ENCODE measurements around the gene FOXN3.

Gene FOXN3

GRCh38 chr14:89249972-89250654 lies 166.9 kb downstream of the FOXN3 start:
- H3K4me3 ChIP-seq (ENCODE audit: low read depth in 1 of 5, low read length in 5 of 5) = no peak overlapping the region
- no peak overlapping the region for H3K9ac ChIP-seq (ENCODE audit: low read length in 5 of 5)
- H3K9me3 ChIP-seq (ENCODE audit: control insufficient read depth in 5 of 5, low read length in 5 of 5) = no peaks in the 10 kb centered on the region
- no peak overlapping the region for H3K27ac ChIP-seq (ENCODE audit: low read depth, low read length)
- H3K27me3 ChIP-seq (ENCODE audit: control insufficient read depth in 5 of 5, insufficient read depth in 4 of 5, low read length in 5 of 5) = no peaks in the 10 kb centered on the region
- peaks cover 0 to 16% (median 0%) of the 10 kb centered on the region in 5 donors for H3K4me1 ChIP-seq (ENCODE audit: control insufficient read depth in 5 of 5, insufficient read depth in 5 of 5, low read length in 5 of 5)
- peaks cover 0 to 6% (median 0%) of the 10 kb centered on the region in 5 donors for H3K36me3 ChIP-seq (ENCODE audit: control insufficient read depth in 5 of 5, insufficient read depth in 5 of 5, low read length in 5 of 5)

- peaks cover 0 to 14% (median 2%) of the 10 kb centered on the region in 5 donors for H3K4me1 ChIP-seq (ENCODE audit: control insufficient read depth in 5 of 5, insufficient read depth in 5 of 5, low read length in 5 of 5)
- H3K27ac ChIP-seq (ENCODE audit: low read depth, low read length) = no peak overlapping the region
- peaks cover 0 to 5% (median 0%) of the 10 kb centered on the region in 5 donors for H3K36me3 ChIP-seq (ENCODE audit: control insufficient read depth in 5 of 5, insufficient read depth in 5 of 5, low read length in 5 of 5)
- H3K4me3 ChIP-seq (ENCODE audit: low read depth in 1 of 5, low read length in 5 of 5) = no peak overlapping the region
- no peaks in the 10 kb centered on the region for H3K9me3 ChIP-seq (ENCODE audit: control insufficient read depth in 5 of 5, low read length in 5 of 5)
- H3K27me3 ChIP-seq (ENCODE audit: control insufficient read depth in 5 of 5, insufficient read depth in 4 of 5, low read length in 5 of 5) = no peaks in the 10 kb centered on the region
- H3K9ac ChIP-seq (ENCODE audit: low read length in 5 of 5) = no peak overlapping the region
Observed at GRCh38 chr14:89249065-89249695, 167.9 kb downstream of the FOXN3 start.

GRCh38 chr14:89248411-89249064 lies 168.5 kb downstream of the FOXN3 start:
- Histone ChIP-seq H3K9me3 (ENCODE audit: control insufficient read depth in 5 of 5, low read length in 5 of 5) (no peaks in the 10 kb centered on the region), H3K27me3 (ENCODE audit: control insufficient read depth in 5 of 5, insufficient read depth in 4 of 5, low read length in 5 of 5) (no peaks in the 10 kb centered on the region), H3K9ac (ENCODE audit: low read length in 5 of 5) (no peak overlapping the region), H3K4me1 (ENCODE audit: control insufficient read depth in 5 of 5, insufficient read depth in 5 of 5, low read length in 5 of 5) (peaks cover 0 to 8% (median 4%) of the 10 kb centered on the region in 5 donors), H3K36me3 (ENCODE audit: control insufficient read depth in 5 of 5, insufficient read depth in 5 of 5, low read length in 5 of 5) (peaks cover 0 to 2% (median 0%) of the 10 kb centered on the region in 5 donors), H3K4me3 (ENCODE audit: low read depth in 1 of 5, low read length in 5 of 5) (no peak overlapping the region), H3K27ac (ENCODE audit: low read depth, low read length) (no peak overlapping the region)

GRCh38 chr14:89247457-89248122 lies 169.4 kb downstream of the FOXN3 start:
- Histone ChIP-seq H3K9me3 (ENCODE audit: control insufficient read depth in 5 of 5, low read length in 5 of 5) (no peaks in the 10 kb centered on the region), H3K27me3 (ENCODE audit: control insufficient read depth in 5 of 5, insufficient read depth in 4 of 5, low read length in 5 of 5) (no peaks in the 10 kb centered on the region), H3K4me3 (ENCODE audit: low read depth in 1 of 5, low read length in 5 of 5) (no peak overlapping the region), H3K4me1 (ENCODE audit: control insufficient read depth in 5 of 5, insufficient read depth in 5 of 5, low read length in 5 of 5) (peaks cover 0 to 12% (median 3%) of the 10 kb centered on the region in 5 donors), H3K9ac (ENCODE audit: low read length in 5 of 5) (no peak overlapping the region), H3K36me3 (ENCODE audit: control insufficient read depth in 5 of 5, insufficient read depth in 5 of 5, low read length in 5 of 5) (peaks cover 0 to 2% (median 0%) of the 10 kb centered on the region in 5 donors), H3K27ac (ENCODE audit: low read depth, low read length) (no peak overlapping the region)

GRCh38 chr14:89246290-89246689 lies 170.7 kb downstream of the FOXN3 start:
- no peak overlapping the region for H3K27ac ChIP-seq (ENCODE audit: low read depth, low read length)
- H3K4me3 ChIP-seq (ENCODE audit: low read depth in 1 of 5, low read length in 5 of 5) = no peak overlapping the region
- no peak overlapping the region for H3K9ac ChIP-seq (ENCODE audit: low read length in 5 of 5)
- H3K27me3 ChIP-seq (ENCODE audit: control insufficient read depth in 5 of 5, insufficient read depth in 4 of 5, low read length in 5 of 5) = no peaks in the 10 kb centered on the region
- peaks cover 0 to 2% (median 0%) of the 10 kb centered on the region in 5 donors for H3K36me3 ChIP-seq (ENCODE audit: control insufficient read depth in 5 of 5, insufficient read depth in 5 of 5, low read length in 5 of 5)
- no peaks in the 10 kb centered on the region for H3K9me3 ChIP-seq (ENCODE audit: control insufficient read depth in 5 of 5, low read length in 5 of 5)
- peaks cover 0 to 21% (median 9%) of the 10 kb centered on the region in 5 donors for H3K4me1 ChIP-seq (ENCODE audit: control insufficient read depth in 5 of 5, insufficient read depth in 5 of 5, low read length in 5 of 5)

- Histone ChIP-seq H3K27ac (ENCODE audit: low read depth, low read length) (no peak overlapping the region), H3K4me3 (ENCODE audit: low read depth in 1 of 5, low read length in 5 of 5) (no peak overlapping the region), H3K36me3 (ENCODE audit: control insufficient read depth in 5 of 5, insufficient read depth in 5 of 5, low read length in 5 of 5) (peaks cover 0 to 2% (median 0%) of the 10 kb centered on the region in 5 donors), H3K9ac (ENCODE audit: low read length in 5 of 5) (no peak overlapping the region), H3K9me3 (ENCODE audit: control insufficient read depth in 5 of 5, low read length in 5 of 5) (no peaks in the 10 kb centered on the region), H3K27me3 (ENCODE audit: control insufficient read depth in 5 of 5, insufficient read depth in 4 of 5, low read length in 5 of 5) (no peaks in the 10 kb centered on the region), H3K4me1 (ENCODE audit: control insufficient read depth in 5 of 5, insufficient read depth in 5 of 5, low read length in 5 of 5) (peaks cover 0 to 26% (median 14%) of the 10 kb centered on the region in 5 donors)
Observed at GRCh38 chr14:89245802-89246201, 171.2 kb downstream of the FOXN3 start.

GRCh38 chr14:89244720-89245119 lies 172.3 kb downstream of the FOXN3 start:
- H3K9me3 ChIP-seq (ENCODE audit: control insufficient read depth in 5 of 5, low read length in 5 of 5) = no peaks in the 10 kb centered on the region
- H3K27ac ChIP-seq (ENCODE audit: low read depth, low read length) = no peak overlapping the region
- peaks cover 0 to 32% (median 15%) of the 10 kb centered on the region in 5 donors for H3K4me1 ChIP-seq (ENCODE audit: control insufficient read depth in 5 of 5, insufficient read depth in 5 of 5, low read length in 5 of 5)

GRCh38 chr14:89243741-89244140 lies 173.3 kb downstream of the FOXN3 start:
- H3K4me1 ChIP-seq (ENCODE audit: control insufficient read depth in 5 of 5, insufficient read depth in 5 of 5, low read length in 5 of 5) = peaks cover 0 to 32% (median 15%) of the 10 kb centered on the region in 5 donors
- no peak overlapping the region for H3K4me3 ChIP-seq (ENCODE audit: low read depth in 1 of 5, low read length in 5 of 5)
- no peak overlapping the region for H3K9ac ChIP-seq (ENCODE audit: low read length in 5 of 5)
- no peak overlapping the region for H3K27ac ChIP-seq (ENCODE audit: low read depth, low read length)
- H3K9me3 ChIP-seq (ENCODE audit: control insufficient read depth in 5 of 5, low read length in 5 of 5) = no peaks in the 10 kb centered on the region
- no peaks in the 10 kb centered on the region for H3K36me3 ChIP-seq (ENCODE audit: control insufficient read depth in 5 of 5, insufficient read depth in 5 of 5, low read length in 5 of 5)
- H3K27me3 ChIP-seq (ENCODE audit: control insufficient read depth in 5 of 5, insufficient read depth in 4 of 5, low read length in 5 of 5) = no peaks in the 10 kb centered on the region

More at GRCh38 chr14:89244720-89245119, 172.3 kb downstream of the FOXN3 start:
- peaks cover 0 to 2% (median 0%) of the 10 kb centered on the region in 5 donors for H3K36me3 ChIP-seq (ENCODE audit: control insufficient read depth in 5 of 5, insufficient read depth in 5 of 5, low read length in 5 of 5)
- H3K4me3 ChIP-seq (ENCODE audit: low read depth in 1 of 5, low read length in 5 of 5) = no peak overlapping the region
- H3K9ac ChIP-seq (ENCODE audit: low read length in 5 of 5) = no peak overlapping the region
- no peaks in the 10 kb centered on the region for H3K27me3 ChIP-seq (ENCODE audit: control insufficient read depth in 5 of 5, insufficient read depth in 4 of 5, low read length in 5 of 5)

GRCh38 chr14:89243286-89243685 lies 173.7 kb downstream of the FOXN3 start:
- no peaks in the 10 kb centered on the region for H3K9me3 ChIP-seq (ENCODE audit: control insufficient read depth in 5 of 5, low read length in 5 of 5)
- H3K36me3 ChIP-seq (ENCODE audit: control insufficient read depth in 5 of 5, insufficient read depth in 5 of 5, low read length in 5 of 5) = no peaks in the 10 kb centered on the region

More at GRCh38 chr14:89243286-89243685, 173.7 kb downstream of the FOXN3 start:
- Histone ChIP-seq H3K9ac (ENCODE audit: low read length in 5 of 5) (no peak overlapping the region), H3K4me3 (ENCODE audit: low read depth in 1 of 5, low read length in 5 of 5) (no peak overlapping the region), H3K4me1 (ENCODE audit: control insufficient read depth in 5 of 5, insufficient read depth in 5 of 5, low read length in 5 of 5) (peaks cover 0 to 32% (median 15%) of the 10 kb centered on the region in 5 donors), H3K27ac (ENCODE audit: low read depth, low read length) (no peak overlapping the region), H3K27me3 (ENCODE audit: control insufficient read depth in 5 of 5, insufficient read depth in 4 of 5, low read length in 5 of 5) (no peaks in the 10 kb centered on the region)

All from subcutaneous abdominal adipose tissue (tissue), 5 donors.